GM23248 (cell line): ENCODE measurements around the gene SETX.

ENCODE experiments used
- EZH2 ChIP-seq: fragments of 200-600 bp; sonication (generic); IDR thresholded peaks from 2 replicates; pipeline ENCODE4 v1.6.1; 2018; ENCODE audit warnings: antibody characterized with exemption, mild to moderate bottlenecking; ENCODE audit not compliant: insufficient read depth, poor library complexity, severe bottlenecking
- EZH2phosphoT487 ChIP-seq: fragments of 200-600 bp; sonication (generic); IDR thresholded peaks from 2 replicates; pipeline ENCODE4 v1.6.1; 2018; ENCODE audit warnings: antibody characterized with exemption, moderate library complexity, mild to moderate bottlenecking, low read depth; ENCODE audit not compliant: insufficient read depth

DNA sequence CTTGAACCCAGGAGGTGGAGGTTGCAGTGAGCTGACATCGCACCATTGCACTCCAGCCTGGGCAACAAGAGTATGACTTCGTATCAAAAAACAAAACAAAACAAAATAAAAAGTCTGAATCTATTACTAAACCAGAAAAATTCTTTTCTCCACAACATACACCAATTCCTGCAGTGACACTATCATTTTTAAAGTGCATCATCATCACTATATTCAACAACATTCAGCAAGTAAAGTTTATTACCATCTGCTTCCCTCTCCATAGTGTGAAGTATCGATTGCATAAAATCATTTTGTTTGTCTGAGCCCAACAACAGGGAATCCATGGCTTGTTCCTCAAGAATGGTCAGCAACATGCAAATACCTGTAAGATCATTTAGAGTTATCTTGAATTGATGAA is 20.4 kb downstream of the SETX start:
- no peak for TF ChIP-seq EZH2
- TF ChIP-seq EZH2phosphoT487: no peak
